Activated naive CD4-positive, alpha-beta T cell treated with anti-CD3 and anti-CD28 coated beads, Interleukin-2, amount 50 U/mL, for 24 hours (primary cell): ENCODE results near the gene CEP112.

Experiments
- H3K27ac Mint-ChIP-seq: one replicate; pipeline ENCODE4 v1.8.0; 2021; ENCODE audit warnings: mild to moderate bottlenecking, mixed read lengths
- H3K27me3 Mint-ChIP-seq: one replicate; pipeline ENCODE4 v1.8.0; 2021; ENCODE audit warnings: mixed read lengths
- H3K36me3 Mint-ChIP-seq: one replicate; pipeline ENCODE4 v1.8.0; 2021; ENCODE audit warnings: mixed read lengths
- H3K4me1 Mint-ChIP-seq: one replicate; pipeline ENCODE4 v1.8.0; 2021; ENCODE audit warnings: mixed read lengths
- H3K4me3 Mint-ChIP-seq: one replicate; pipeline ENCODE4 v1.8.0; 2021; ENCODE audit warnings: mild to moderate bottlenecking, mixed read lengths
- H3K9me3 Mint-ChIP-seq: one replicate; pipeline ENCODE4 v1.8.0; 2021; ENCODE audit warnings: mixed read lengths

CEP112 gene

DNA sequence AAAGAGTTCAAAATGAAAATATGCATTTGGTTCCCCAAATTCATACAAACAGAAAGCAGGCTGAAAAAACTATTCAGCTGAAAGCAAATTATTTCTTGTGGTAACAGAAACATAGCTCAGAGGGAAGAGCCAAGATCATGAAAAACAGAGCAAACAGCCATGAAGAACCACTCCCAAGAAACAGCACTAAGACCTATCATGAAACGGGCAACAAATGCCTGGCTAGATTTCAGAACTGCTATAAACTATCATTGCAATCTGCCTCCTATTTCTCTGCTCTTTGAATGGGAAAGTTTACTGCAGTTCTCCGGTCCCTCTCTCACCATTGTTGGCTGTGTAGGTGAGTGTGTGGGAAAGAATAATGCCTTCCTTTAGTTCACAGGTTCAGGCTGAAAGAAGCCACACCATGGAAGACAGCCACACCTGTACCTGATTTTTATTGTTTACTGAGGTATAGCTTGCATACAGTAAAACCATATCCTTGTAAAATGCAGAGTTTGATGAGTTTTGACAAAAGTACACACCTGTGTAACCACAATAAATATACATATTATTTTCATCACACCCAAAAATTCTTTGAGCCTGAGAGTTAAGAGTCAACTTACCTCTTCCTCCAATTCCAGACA lies 48.2 kb downstream of the CEP112 start:
- Mint-ChIP-seq H3K9me3 (no peaks in the 10 kb centered on the region), H3K4me1 (peaks cover 4% of the 10 kb centered on the region), H3K27ac (no peak overlapping the region), H3K27me3 (no peaks in the 10 kb centered on the region), H3K4me3 (no peak overlapping the region), H3K36me3 (peaks cover 5% of the 10 kb centered on the region)

DNA sequence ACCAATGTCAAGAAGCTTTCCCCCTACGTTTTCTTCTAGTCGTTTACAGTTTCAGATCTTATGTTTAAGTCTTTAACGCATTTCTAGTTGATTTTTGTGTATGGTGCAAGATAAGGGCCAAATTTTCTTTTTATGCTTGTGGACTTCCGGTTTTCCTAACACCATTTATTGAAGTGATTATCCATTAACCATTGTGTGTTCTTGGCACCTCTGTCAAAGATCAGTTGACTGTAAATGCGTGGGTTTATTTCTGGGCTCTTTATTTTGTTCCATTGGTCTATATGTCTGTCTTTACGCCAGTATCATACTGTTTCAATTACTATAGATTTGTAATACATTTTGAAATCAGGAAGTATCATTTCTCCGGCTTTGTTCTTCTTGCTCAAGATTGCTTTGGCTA lies 49.5 kb downstream of the CEP112 start:
- Mint-ChIP-seq H3K4me1 (peaks cover 5% of the 10 kb centered on the region), H3K27me3 (no peaks in the 10 kb centered on the region), H3K9me3 (peaks cover 7% of the 10 kb centered on the region), H3K36me3 (peaks cover 6% of the 10 kb centered on the region), H3K4me3 (no peak overlapping the region), H3K27ac (no peak overlapping the region)

DNA sequence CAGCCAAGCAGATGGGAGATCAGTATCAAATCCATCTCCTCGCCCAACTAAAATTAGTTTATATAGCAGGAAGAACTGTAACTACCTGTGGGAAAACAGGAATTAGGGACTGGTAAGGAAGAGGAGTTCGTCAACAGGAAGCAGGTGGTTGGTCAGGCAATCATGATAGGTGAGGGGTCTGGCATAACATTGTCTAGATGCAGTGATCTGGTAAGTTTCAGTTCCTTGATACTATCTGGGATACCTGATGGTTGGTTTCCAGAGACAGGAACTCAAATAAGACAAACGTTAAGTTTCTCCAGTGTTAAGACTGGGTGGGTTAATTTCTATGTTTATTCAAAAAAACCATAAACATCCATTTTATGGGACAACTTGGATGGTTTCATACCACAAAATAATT lies 53.8 kb downstream of the CEP112 start:
- Mint-ChIP-seq H3K27ac (no peak overlapping the region), H3K4me1 (peaks cover 5% of the 10 kb centered on the region), H3K36me3 (peaks cover 14% of the 10 kb centered on the region), H3K27me3 (no peaks in the 10 kb centered on the region), H3K4me3 (no peak overlapping the region), H3K9me3 (peaks cover 12% of the 10 kb centered on the region)

DNA sequence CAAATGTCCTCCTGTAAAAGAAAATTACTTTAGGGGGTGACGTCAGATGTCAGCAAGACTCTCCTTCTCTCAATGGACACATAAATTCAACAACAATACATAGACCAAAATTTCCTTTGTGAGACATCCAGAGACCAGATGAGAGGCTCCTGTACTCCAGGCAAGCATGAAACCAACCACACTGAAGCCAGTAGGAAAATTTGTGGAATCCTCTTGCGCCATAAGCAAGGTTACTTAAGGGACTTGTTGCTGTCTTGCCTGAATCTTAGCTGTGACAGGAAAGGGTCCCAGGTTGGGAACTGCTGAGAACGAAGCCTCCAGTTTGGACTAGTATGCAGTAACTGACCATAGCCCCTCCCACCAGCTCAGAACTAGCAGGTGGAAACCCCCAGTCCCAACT lies 56.0 kb downstream of the CEP112 start:
- Mint-ChIP-seq H3K9me3 (peaks cover 12% of the 10 kb centered on the region), H3K4me1 (peaks cover 5% of the 10 kb centered on the region), H3K36me3 (peaks cover 12% of the 10 kb centered on the region), H3K4me3 (no peak overlapping the region), H3K27ac (no peak overlapping the region), H3K27me3 (no peaks in the 10 kb centered on the region)

DNA sequence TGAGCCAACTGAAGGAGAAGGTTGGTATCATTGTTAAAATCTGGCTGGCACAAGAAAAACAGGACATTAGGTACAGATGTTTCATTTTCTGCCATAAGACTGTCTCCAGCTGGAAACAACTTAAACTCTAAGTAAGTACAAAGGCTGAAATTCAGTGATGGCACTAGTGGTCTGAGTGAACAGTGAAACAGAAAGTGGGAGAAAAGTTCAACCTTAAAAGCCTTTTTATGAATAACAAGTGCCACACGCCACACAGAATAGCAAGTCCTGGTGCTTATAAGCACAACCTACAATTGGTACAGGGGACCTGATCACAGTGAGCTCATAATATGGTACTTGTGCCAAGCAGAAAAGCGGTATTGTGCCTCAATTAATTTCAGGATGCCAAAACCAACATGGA lies 56.7 kb downstream of the CEP112 start:
- H3K9me3 Mint-ChIP-seq = peaks cover 12% of the 10 kb centered on the region
- peaks cover 5% of the 10 kb centered on the region for H3K4me1 Mint-ChIP-seq
- H3K27me3 Mint-ChIP-seq = no peaks in the 10 kb centered on the region
- no peak overlapping the region for H3K4me3 Mint-ChIP-seq
- peaks cover 12% of the 10 kb centered on the region for H3K36me3 Mint-ChIP-seq
- no peak overlapping the region for H3K27ac Mint-ChIP-seq

DNA sequence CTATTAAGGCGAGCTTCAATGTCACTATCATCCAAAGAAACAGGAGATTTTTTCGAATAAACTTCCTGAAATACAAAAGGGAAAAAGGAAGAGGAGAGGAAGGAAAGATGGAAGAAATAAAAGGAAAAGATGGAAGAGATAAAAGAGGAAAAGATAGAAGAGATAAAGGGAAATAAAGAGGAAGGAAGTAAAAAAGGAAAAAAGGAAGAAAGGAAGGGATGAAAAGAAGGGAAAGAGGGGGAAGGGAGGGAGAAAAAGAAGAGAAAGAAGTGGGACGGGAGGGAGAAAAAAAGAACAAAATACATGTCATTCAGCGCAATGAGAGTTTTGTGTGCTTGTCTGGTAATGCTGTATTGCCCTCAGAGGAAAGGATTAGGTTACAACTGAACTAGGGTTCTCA lies 62.2 kb downstream of the CEP112 start:
- no peaks in the 10 kb centered on the region for H3K4me1 Mint-ChIP-seq
- H3K9me3 Mint-ChIP-seq = no peaks in the 10 kb centered on the region
- H3K36me3 Mint-ChIP-seq = no peaks in the 10 kb centered on the region
- H3K4me3 Mint-ChIP-seq = no peak overlapping the region
- H3K27ac Mint-ChIP-seq = no peak overlapping the region
- H3K27me3 Mint-ChIP-seq = peaks cover 2% of the 10 kb centered on the region

DNA sequence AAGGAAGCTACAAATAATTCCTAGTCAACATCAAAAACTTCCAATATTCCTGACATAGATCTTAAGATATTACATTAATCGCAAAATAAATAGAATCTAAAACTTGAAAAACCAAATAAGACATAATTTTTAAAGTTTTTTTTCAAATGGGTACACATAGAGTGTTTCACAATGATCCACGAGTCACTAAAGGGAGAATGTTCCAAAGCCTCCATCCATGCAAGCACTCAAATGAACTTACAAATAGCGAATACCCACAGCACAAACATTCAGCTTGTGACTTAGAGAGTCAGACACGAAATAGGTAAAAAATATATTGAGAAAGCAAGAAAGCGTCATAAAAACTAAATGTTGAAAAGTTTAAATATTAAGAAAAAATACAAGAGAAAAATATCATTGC lies 65.7 kb downstream of the CEP112 start:
- Mint-ChIP-seq H3K27ac (no peak overlapping the region), H3K4me1 (no peaks in the 10 kb centered on the region), H3K36me3 (peaks cover 3% of the 10 kb centered on the region), H3K9me3 (no peaks in the 10 kb centered on the region), H3K4me3 (no peak overlapping the region), H3K27me3 (peaks cover 5% of the 10 kb centered on the region)

DNA sequence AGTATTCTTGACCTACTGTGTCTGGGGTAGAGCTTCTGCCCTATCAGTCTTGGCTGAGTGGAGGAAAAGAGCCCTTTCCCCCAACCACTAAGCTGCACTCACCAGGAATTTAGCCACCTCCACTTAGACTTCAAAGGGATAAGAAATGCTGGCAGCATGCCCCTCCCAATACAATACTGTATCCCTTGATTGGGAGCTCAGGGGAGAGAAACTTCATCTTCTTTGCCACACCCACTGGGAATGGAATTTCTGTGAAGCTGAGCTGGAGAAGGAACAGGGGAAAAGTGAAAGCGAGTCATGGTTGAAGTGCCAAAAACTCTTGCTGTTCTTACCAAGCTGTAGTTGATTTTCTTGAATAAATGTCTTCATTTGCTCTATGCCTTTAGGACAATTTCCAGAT lies 68.8 kb downstream of the CEP112 start:
- Mint-ChIP-seq H3K36me3 (peaks cover 7% of the 10 kb centered on the region), H3K4me3 (no peak overlapping the region), H3K27ac (no peak overlapping the region), H3K9me3 (peaks cover under 1% of the 10 kb centered on the region), H3K27me3 (peaks cover 7% of the 10 kb centered on the region), H3K4me1 (no peaks in the 10 kb centered on the region)

DNA sequence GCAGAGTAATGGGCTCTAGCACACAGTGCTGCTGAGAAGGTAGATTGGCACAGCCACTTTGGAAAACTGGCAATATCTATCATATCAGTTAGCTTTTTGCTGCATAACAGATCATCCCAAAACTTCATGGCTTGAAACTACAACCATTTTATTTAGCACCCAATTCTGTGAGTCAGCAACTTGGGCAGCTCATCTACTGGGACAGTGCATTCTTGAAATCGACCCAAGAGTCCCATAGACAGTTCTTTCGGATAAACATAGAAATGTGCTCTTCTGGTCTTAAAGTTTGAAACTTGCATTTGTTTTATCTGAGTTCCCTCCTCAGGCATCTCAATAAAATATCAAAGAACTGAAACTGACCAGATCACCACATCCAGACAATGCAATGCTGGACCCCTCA lies 76.7 kb downstream of the CEP112 start:
- Mint-ChIP-seq H3K4me1 (no peaks in the 10 kb centered on the region), H3K27me3 (peaks cover 2% of the 10 kb centered on the region), H3K9me3 (peaks cover 6% of the 10 kb centered on the region)

DNA sequence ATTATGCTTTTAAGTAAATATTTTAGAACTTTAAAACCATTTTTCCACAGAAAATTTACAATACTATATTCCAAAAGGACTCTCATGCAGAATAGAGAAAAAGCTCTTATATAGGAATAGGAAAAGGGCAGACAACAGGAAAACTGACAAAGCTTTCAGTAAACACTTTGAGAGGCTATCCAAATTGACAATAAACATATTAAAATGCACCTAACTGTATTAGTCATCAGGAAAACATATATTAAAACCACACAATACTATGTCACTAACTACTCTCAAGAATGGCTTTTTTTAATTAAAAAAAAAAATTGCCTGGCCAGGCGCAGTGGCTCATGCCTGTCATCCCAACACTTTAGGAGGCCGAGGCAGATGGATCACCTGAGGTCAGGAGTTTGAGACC lies 77.3 kb downstream of the CEP112 start:
- peaks cover 4% of the 10 kb centered on the region for H3K36me3 Mint-ChIP-seq
- H3K27me3 Mint-ChIP-seq = peaks cover 2% of the 10 kb centered on the region
- H3K27ac Mint-ChIP-seq = no peak overlapping the region
- H3K4me1 Mint-ChIP-seq = no peaks in the 10 kb centered on the region
- H3K9me3 Mint-ChIP-seq = peaks cover 6% of the 10 kb centered on the region
- H3K4me3 Mint-ChIP-seq = no peak overlapping the region

More for the DNA sequence above, 76.7 kb downstream of the CEP112 start:
- H3K36me3 Mint-ChIP-seq = peaks cover 7% of the 10 kb centered on the region
- no peak overlapping the region for H3K27ac Mint-ChIP-seq
- no peak overlapping the region for H3K4me3 Mint-ChIP-seq

DNA sequence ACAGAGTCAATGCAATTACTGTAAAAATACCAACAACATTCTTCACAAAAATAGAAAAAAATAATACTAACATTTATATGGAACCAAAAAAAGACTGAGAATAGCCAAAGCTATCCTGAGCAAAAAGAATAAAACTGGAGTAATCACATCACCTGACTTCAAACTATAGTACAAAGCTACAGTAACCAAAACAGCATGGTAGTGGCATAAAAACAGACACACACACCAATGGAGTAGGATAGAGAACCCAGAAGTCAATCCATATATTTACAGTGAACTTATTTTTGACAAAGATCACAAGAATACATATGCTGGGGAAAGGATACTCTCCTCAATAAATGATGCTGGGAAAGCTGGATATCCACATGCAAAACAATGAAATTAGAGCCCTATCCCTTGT lies 84.2 kb downstream of the CEP112 start:
- Mint-ChIP-seq H3K9me3 (no peaks in the 10 kb centered on the region), H3K4me1 (no peaks in the 10 kb centered on the region), H3K27me3 (peaks cover 2% of the 10 kb centered on the region), H3K36me3 (peaks cover 2% of the 10 kb centered on the region), H3K4me3 (no peak overlapping the region), H3K27ac (no peak overlapping the region)

DNA sequence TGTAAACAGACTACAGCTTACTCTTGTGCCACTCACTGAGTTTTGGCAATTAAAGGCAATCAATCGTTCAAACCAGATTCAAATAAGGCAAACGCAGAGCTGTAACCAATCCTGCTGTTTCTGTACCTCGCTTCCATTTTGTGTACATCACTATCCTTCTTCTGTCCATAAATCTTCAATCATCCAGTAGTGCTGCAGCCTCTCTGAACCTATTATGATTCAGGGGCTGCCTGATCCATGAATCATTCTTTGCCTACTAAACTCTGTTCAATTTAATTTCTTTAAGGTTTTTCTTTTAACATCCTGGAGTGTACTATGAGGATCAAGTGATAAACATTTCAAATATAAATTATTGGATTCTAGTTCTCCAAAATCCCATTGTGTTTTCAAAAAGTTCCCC lies 93.9 kb downstream of the CEP112 start:
- no peak overlapping the region for H3K4me3 Mint-ChIP-seq
- no peak overlapping the region for H3K27ac Mint-ChIP-seq
- H3K4me1 Mint-ChIP-seq = no peaks in the 10 kb centered on the region
- peaks cover 9% of the 10 kb centered on the region for H3K9me3 Mint-ChIP-seq
- peaks cover 3% of the 10 kb centered on the region for H3K36me3 Mint-ChIP-seq
- H3K27me3 Mint-ChIP-seq = peaks cover 2% of the 10 kb centered on the region

DNA sequence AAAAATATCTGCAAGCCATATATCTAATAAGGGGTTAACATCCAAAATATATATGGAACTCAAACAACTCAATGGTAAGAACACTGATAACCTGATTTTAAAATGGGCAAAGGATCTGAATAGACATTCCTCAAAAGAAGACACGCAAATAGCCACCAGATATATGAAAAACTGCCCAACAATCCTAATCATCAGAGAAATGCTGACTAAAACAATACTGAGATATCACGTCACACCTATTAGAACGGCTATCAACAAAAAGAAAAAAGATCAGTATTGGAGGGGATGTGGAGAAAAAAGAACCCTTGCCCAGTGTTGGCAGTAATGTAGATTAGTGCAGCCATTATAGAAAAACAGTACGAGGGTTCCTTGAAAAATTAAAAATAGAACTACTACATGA lies 97.2 kb downstream of the CEP112 start:
- Mint-ChIP-seq H3K27ac (no peak overlapping the region), H3K36me3 (peaks cover 4% of the 10 kb centered on the region), H3K4me3 (no peak overlapping the region), H3K4me1 (no peaks in the 10 kb centered on the region), H3K9me3 (peaks cover 19% of the 10 kb centered on the region), H3K27me3 (peaks cover 3% of the 10 kb centered on the region)

DNA sequence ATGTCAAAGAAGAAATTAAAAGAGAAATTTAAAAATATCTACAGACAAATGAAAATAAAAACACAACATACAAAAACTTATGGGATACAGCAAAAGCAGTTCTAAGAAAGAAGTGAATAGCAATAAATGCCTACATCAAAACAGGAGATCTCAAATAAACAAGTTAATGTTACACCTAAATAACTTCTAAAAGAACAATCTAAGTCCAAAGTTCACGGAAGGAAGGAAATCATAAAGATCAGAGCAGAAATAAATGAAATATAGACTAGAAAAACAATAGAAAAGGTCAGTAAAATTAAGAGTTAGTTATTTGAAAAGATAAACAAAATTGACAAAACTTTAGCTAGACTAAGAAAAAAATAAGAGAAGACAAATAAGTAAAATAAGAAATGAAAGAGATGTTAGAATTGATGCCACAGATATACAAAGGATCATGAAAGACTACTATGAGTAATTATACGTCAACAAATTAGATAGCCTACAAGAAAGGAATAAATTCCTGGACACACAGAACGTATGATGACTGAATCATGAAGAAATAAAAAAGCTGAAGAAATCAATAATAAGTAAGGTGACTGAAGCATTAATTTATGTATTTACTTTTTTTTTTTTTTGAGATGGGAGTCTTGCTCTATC lies 100.4 kb downstream of the CEP112 start:
- Mint-ChIP-seq H3K36me3 (peaks cover 6% of the 10 kb centered on the region), H3K9me3 (peaks cover 17% of the 10 kb centered on the region), H3K27ac (no peak overlapping the region), H3K4me3 (no peak overlapping the region), H3K27me3 (peaks cover 2% of the 10 kb centered on the region), H3K4me1 (no peaks in the 10 kb centered on the region)

DNA sequence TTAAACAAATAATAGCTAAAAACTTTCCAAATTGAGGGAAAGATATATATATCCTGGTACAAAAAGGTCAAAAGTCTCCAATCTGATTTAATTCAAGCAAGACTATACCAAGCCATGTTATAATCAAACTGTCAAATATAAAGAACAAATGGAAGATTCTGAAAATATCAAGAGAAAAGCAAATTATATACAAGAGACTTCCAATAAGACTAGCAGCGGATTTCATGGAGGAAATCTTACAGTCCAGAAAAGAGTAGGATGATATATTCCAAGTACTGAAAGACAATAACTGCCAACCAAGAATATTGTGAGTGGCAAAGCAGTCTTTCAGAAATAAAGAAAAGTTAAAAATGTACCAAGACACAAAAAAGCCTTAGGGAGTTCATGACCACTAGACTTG lies 102.2 kb downstream of the CEP112 start:
- H3K36me3 Mint-ChIP-seq = peaks cover 6% of the 10 kb centered on the region
- peaks cover 2% of the 10 kb centered on the region for H3K27me3 Mint-ChIP-seq
- no peak overlapping the region for H3K4me3 Mint-ChIP-seq
- no peaks in the 10 kb centered on the region for H3K4me1 Mint-ChIP-seq
- H3K27ac Mint-ChIP-seq = no peak overlapping the region
- H3K9me3 Mint-ChIP-seq = peaks cover 17% of the 10 kb centered on the region

DNA sequence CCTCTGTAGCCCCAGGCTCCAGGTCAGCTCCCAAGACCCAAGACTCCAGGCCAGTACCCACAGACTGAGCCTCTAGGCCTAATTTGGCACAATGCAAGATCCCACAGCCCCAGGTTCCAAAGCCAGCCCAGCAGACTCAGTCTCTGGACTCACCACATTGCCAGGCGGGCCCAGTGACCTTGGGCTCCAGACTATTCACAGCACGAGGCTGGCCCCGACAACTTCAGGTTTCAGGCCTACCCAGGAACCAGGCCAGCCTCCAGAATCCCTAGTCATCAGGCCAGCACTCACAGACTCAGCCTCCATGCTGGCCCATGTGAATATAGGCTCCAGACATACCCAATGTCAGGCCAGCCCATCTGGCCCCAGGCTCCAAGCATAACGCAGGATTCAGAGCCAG lies 103.8 kb downstream of the CEP112 start:
- H3K4me3 Mint-ChIP-seq = no peak overlapping the region
- peaks cover 2% of the 10 kb centered on the region for H3K27me3 Mint-ChIP-seq
- H3K36me3 Mint-ChIP-seq = peaks cover 6% of the 10 kb centered on the region
- peaks cover 20% of the 10 kb centered on the region for H3K9me3 Mint-ChIP-seq
- H3K4me1 Mint-ChIP-seq = no peaks in the 10 kb centered on the region
- no peak overlapping the region for H3K27ac Mint-ChIP-seq

DNA sequence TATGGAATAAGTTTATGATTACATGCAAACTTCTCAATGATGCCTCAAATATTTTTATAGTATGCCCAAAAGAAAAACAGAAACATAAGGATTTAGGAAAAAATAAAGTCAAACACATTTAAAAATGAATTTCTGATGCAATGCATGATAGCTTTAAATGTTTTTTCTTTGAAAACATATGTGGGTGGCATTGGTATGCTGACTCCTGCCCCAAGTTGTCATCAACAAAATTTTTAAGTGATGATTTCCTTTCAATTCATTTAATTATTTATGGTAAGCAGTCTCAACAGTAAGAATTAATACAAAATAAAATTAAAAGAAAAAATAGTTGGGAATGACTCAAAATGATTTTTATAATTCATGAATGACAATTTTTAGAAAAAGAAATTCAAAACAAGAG lies 104.9 kb downstream of the CEP112 start:
- H3K27ac Mint-ChIP-seq = no peak overlapping the region
- H3K36me3 Mint-ChIP-seq = peaks cover 5% of the 10 kb centered on the region
- no peak overlapping the region for H3K4me3 Mint-ChIP-seq
- H3K4me1 Mint-ChIP-seq = no peaks in the 10 kb centered on the region
- peaks cover 19% of the 10 kb centered on the region for H3K9me3 Mint-ChIP-seq
- H3K27me3 Mint-ChIP-seq = no peaks in the 10 kb centered on the region
